H1 (cell line): ENCODE results near the gene POLR1H. TPM values are rescaled to one million over a fixed set of nuclear protein-coding genes. Genes with fewer than 3 reads are reported as not detected.

Experiments
- CTCF ChIA-PET: fragments of 300-600 bp; sonication (Branson Sonifier 250); formaldehyde crosslinking; loops from one replicate; lab custom pipeline; 2021; ENCODE audit not compliant: partially characterized antibody; lab: Charles Lee
- POLR2A ChIA-PET: fragments of 300-600 bp; sonication (Branson Sonifier 250); formaldehyde crosslinking; loops from one replicate; lab custom pipeline; 2021; ENCODE audit warnings: inconsistent platforms; ENCODE audit not compliant: partially characterized antibody; lab: Charles Lee
- DNase-seq, 2 experiments: peaks; one replicate each; pipeline versions ENCODE4 v3.0.0 to v3.0.0-alpha.2; 2010 to 2022; ENCODE audit warnings: low spot score in 2 of 2, low read depth in 1 of 2, mixed read lengths in 1 of 2
- FAIRE-seq: peaks from 2 replicates; lab custom pipeline; 2011; peaks lifted over from hg19 to GRCh38; lab: Jason Lieb, UNC
- H2AFZ ChIP-seq: 2 replicates; pipeline ENCODE4 v1.8.1; 2012; ENCODE audit warnings: low read length, inconsistent platforms
- H2AK5ac ChIP-seq: 2 replicates; pipeline ENCODE4 v1.6.1; 2013; ENCODE audit warnings: low read depth, low read length
- H2BK120ac ChIP-seq: replicated peaks from 2 replicates; pipeline ENCODE3; 2013; ENCODE audit warnings: low read depth, low read length, inconsistent platforms
- H2BK12ac ChIP-seq: 2 replicates; pipeline ENCODE4 v1.6.1; 2013; ENCODE audit warnings: low read depth, low read length
- H2BK15ac ChIP-seq: 2 replicates; pipeline ENCODE4 v1.6.1; 2013; ENCODE audit warnings: low read length
- H2BK20ac ChIP-seq: 2 replicates; pipeline ENCODE4 v1.6.1; 2013; ENCODE audit warnings: low read length
- H2BK5ac ChIP-seq: 2 replicates; pipeline ENCODE4 v1.6.1; 2013; ENCODE audit warnings: low read depth, low read length
- H3K14ac ChIP-seq: 2 replicates; pipeline ENCODE4 v1.6.1; 2013; ENCODE audit warnings: inconsistent platforms; ENCODE audit not compliant: insufficient read length
- H3K18ac ChIP-seq: 2 replicates; pipeline ENCODE4 v1.6.1; 2013; ENCODE audit warnings: low read length; ENCODE audit errors: extremely low read depth
- H3K23ac ChIP-seq: 2 replicates; pipeline ENCODE4 v1.6.1; 2013; ENCODE audit warnings: inconsistent platforms; ENCODE audit not compliant: insufficient read length
- H3K23me2 ChIP-seq: 2 replicates; pipeline ENCODE4 v1.6.1; 2013; ENCODE audit warnings: low read depth, low read length
- H3K27ac ChIP-seq: 2 replicates; pipeline ENCODE4 v1.6.1; 2011; ENCODE audit warnings: low read depth, low read length, inconsistent platforms
- H3K27me3 ChIP-seq, 4 experiments: replicated peaks in 1 of 4; 1 replicate in 1 of 4; 2 replicates in 3 of 4; pipeline versions ENCODE4 v1.6.1 to v1.8.1; 2011 to 2013; ENCODE audit warnings: low read length in 3 of 4, mild to moderate bottlenecking in 3 of 4, inconsistent platforms in 2 of 4, mixed read lengths in 2 of 4, moderate library complexity in 1 of 4; ENCODE audit not compliant: control insufficient read depth in 3 of 4, insufficient read depth in 3 of 4; ENCODE audit errors: extremely low read depth in 1 of 4
- H3K36me3 ChIP-seq, 4 experiments: 2 replicates each; pipeline versions ENCODE4 v1.6.1 to v1.8.1; 2011 to 2013; ENCODE audit warnings: mild to moderate bottlenecking in 4 of 4, low read length in 3 of 4, moderate library complexity in 2 of 4, control low read depth in 1 of 4, inconsistent platforms in 1 of 4; ENCODE audit not compliant: insufficient read depth in 4 of 4, control insufficient read depth in 2 of 4
- H3K4ac ChIP-seq: replicated peaks from 2 replicates; pipeline ENCODE3; 2013; ENCODE audit warnings: low read length, low read depth, mixed read lengths, inconsistent platforms; ENCODE audit not compliant: insufficient read length
- H3K4me1 ChIP-seq, 4 experiments: replicated peaks in 1 of 4; 1 replicate in 1 of 4; 2 replicates in 3 of 4; pipeline versions ENCODE4 v1.6.1 to v1.8.1; 2011 to 2013; ENCODE audit warnings: low read length in 3 of 4, inconsistent platforms in 2 of 4, mixed read lengths in 1 of 4; ENCODE audit not compliant: insufficient read depth in 4 of 4, control insufficient read depth in 3 of 4
- H3K4me2 ChIP-seq, 2 experiments: 2 replicates each; pipeline versions ENCODE4 v1.6.1 to v1.8.1; 2011 to 2013; ENCODE audit warnings: low read depth in 2 of 2, low read length in 2 of 2, control low read depth in 1 of 2, inconsistent platforms in 1 of 2, mild to moderate bottlenecking in 1 of 2; ENCODE audit not compliant: insufficient read depth in 1 of 2
- H3K4me3 ChIP-seq, 4 experiments: fragments of 200-600, 300-600 bp in 1 of 4; sonication (generic), shearing (Covaris generic), sonication (Bioruptor Twin) in 1 of 4; 2 replicates each; pipeline versions ENCODE4 v1.5.1 to v1.8.1; 2011 to 2016; ENCODE audit warnings: low read length in 4 of 4, low read depth in 3 of 4, control low read depth in 2 of 4, inconsistent platforms in 2 of 4, mild to moderate bottlenecking in 2 of 4, mixed read lengths in 1 of 4, moderate library complexity in 1 of 4; ENCODE audit not compliant: insufficient read depth in 2 of 4; ENCODE audit errors: extremely low read depth in 1 of 4
- H3K56ac ChIP-seq: replicated peaks from 2 replicates; pipeline ENCODE3; 2013; ENCODE audit warnings: low read depth, mild to moderate bottlenecking, mixed read lengths, low read length, inconsistent platforms; ENCODE audit not compliant: insufficient read length
- H3K79me1 ChIP-seq: 2 replicates; pipeline ENCODE4 v1.6.1; 2013; ENCODE audit warnings: low read depth, low read length, control low read depth
- H3K79me2 ChIP-seq, 2 experiments: 2 replicates each; pipeline versions ENCODE4 v1.6.1 to v1.8.1; 2012 to 2013; ENCODE audit warnings: low read length in 2 of 2, mild to moderate bottlenecking in 2 of 2, inconsistent platforms in 1 of 2; ENCODE audit not compliant: insufficient read depth in 2 of 2, control insufficient read depth in 1 of 2
- H3K9ac ChIP-seq, 4 experiments: replicated peaks in 1 of 4; 1 replicate in 1 of 4; 2 replicates in 3 of 4; pipeline versions ENCODE4 v1.6.1 to v1.8.1; 2011 to 2013; ENCODE audit warnings: low read depth in 3 of 4, low read length in 3 of 4, control low read depth in 2 of 4, mild to moderate bottlenecking in 2 of 4, moderate library complexity in 2 of 4, inconsistent platforms in 1 of 4; ENCODE audit errors: extremely low read depth in 1 of 4
- H3K9me3 ChIP-seq, 2 experiments: 2 replicates each; pipeline versions ENCODE4 v1.6.1 to v1.8.1; 2012 to 2013; ENCODE audit warnings: mild to moderate bottlenecking in 2 of 2, moderate library complexity in 2 of 2, control low read depth in 1 of 2, inconsistent platforms in 1 of 2, low read depth in 1 of 2, low read length in 1 of 2, mixed read lengths in 1 of 2; ENCODE audit not compliant: insufficient read depth in 2 of 2
- H4K20me1 ChIP-seq, 2 experiments: replicated peaks in 1 of 2; 2 replicates each; pipeline versions ENCODE3 to v1.8.1; 2011 to 2013; ENCODE audit warnings: inconsistent platforms in 2 of 2, low read length in 2 of 2, mild to moderate bottlenecking in 1 of 2; ENCODE audit not compliant: insufficient read depth in 2 of 2, control insufficient read depth in 1 of 2
- H4K5ac ChIP-seq: 2 replicates; pipeline ENCODE4 v1.6.1; 2013; ENCODE audit warnings: low read length, low read depth, mixed read lengths, inconsistent platforms; ENCODE audit not compliant: insufficient read length
- H4K8ac ChIP-seq: 2 replicates; pipeline ENCODE4 v1.8.0; 2013; ENCODE audit warnings: mild to moderate bottlenecking, moderate library complexity, low read length, inconsistent platforms; ENCODE audit not compliant: insufficient read depth; ENCODE audit errors: extremely low read depth
- H4K91ac ChIP-seq: replicated peaks from 2 replicates; pipeline ENCODE3; 2013; ENCODE audit warnings: low read length, mixed read lengths, inconsistent platforms; ENCODE audit not compliant: insufficient read length
- CEBPB ChIP-seq: IDR thresholded peaks from 2 replicates; pipeline ENCODE4 v1.6.1; 2012; ENCODE audit warnings: low read depth, low read length
- EZH2 ChIP-seq: fragments of 200-600 bp; sonication (generic); IDR thresholded peaks from 2 replicates; pipeline ENCODE4 v1.7.1; 2012; ENCODE audit warnings: low read depth, mild to moderate bottlenecking, moderate library complexity, low read length, inconsistent platforms; ENCODE audit not compliant: severe bottlenecking
- HDAC6 ChIP-seq: IDR thresholded peaks from one replicate; pipeline ENCODE4 v1.7.1; 2012; ENCODE audit warnings: low read depth, mild to moderate bottlenecking, inconsistent platforms, low read length, moderate library complexity
- RAD21 ChIP-seq, 2 experiments: IDR thresholded peaks in 1 of 2; conservative IDR thresholded peaks in 1 of 2; 2 replicates each; pipeline ENCODE4 v1.6.1; 2011; ENCODE audit warnings: low read depth in 2 of 2, low read length in 2 of 2, improper control_type of control experiment in 1 of 2, inconsistent platforms in 1 of 2, mild to moderate bottlenecking in 1 of 2, moderate library complexity in 1 of 2
- RXRA ChIP-seq: IDR thresholded peaks from 2 replicates; pipeline ENCODE4 v1.6.1; 2011; ENCODE audit warnings: low read depth, mild to moderate bottlenecking, low read length, moderate library complexity; ENCODE audit not compliant: insufficient read depth
- TCF12 ChIP-seq: IDR thresholded peaks from 2 replicates; pipeline ENCODE4 v1.6.1; 2011; ENCODE audit warnings: low read depth, mild to moderate bottlenecking, low read length
- WGBS, 2 experiments: shearing (Covaris generic) in 1 of 2; methylation state at CpG; one replicate each; pipeline versions ENCODE4 v1.1.6 to v1.1.7; 2013 to 2015; ENCODE audit warnings: low lambda C conversion rate in 2 of 2, mixed read lengths in 2 of 2, inconsistent platforms in 1 of 2, low coverage in 1 of 2, missing lambda C conversion rate in 1 of 2; ENCODE audit not compliant: insufficient replicate concordance in 2 of 2, insufficient coverage in 1 of 2, insufficient read length in 1 of 2; ENCODE audit errors: extremely low coverage in 1 of 2, missing lambda C conversion rate in 1 of 2; 5-methylcytosine and 5-hydroxymethylcytosine counted together
- polyA plus RNA-seq, 7 experiments: library from polyadenylated mRNA; depleted of rRNA in 3 of 7; stranded (reverse) in 5 of 7; unstranded in 2 of 7; fragments of >200 nt in 5 of 7; fragments of 200-250 nt in 2 of 7; gene quantifications; 1 replicate in 5 of 7; 2 replicates in 1 of 7; 4 replicates in 1 of 7; pipeline versions ENCODE4 v1.2.1 to v1.2.3, GENCODE V29; 2011 to 2013; ENCODE audit warnings: missing spikeins in 2 of 7, mixed read lengths in 2 of 7
- total RNA-seq: library from RNA; stranded (reverse); fragmentation: NEBNext Ultra II Directional; extraction: Animal tissue kit (Norgen Biotek cat#: 25700); gene quantifications from 2 replicates; pipeline ENCODE4 v1.2.1, GENCODE V29; 2021
- TF ChIP-seq, protein P1 (sequence below), 3 experiments: IDR thresholded peaks; 1 replicate in 2 of 3; 2 replicates in 1 of 3; pipeline versions ENCODE4 v1.5.1 to v1.6.1; 2011; ENCODE audit warnings: low read length in 3 of 3, mild to moderate bottlenecking in 3 of 3, inconsistent platforms in 2 of 3, low read depth in 1 of 3, moderate library complexity in 1 of 3; ENCODE audit not compliant: insufficient read depth in 1 of 3; ENCODE audit errors: control extremely low read depth in 1 of 3

Gene POLR1H
- total and polyA plus RNA-seq, 2 of the 8 experiments (the other 6 are each of a cell fraction or from before 2014, with no cell fraction given) = 31.5 to 82.2 TPM

GRCh38 chr6:30075790-30076732 is 15.0 kb downstream of the POLR1H start:
- no peak overlapping the region for H3K14ac ChIP-seq
- ChIA-PET CTCF (interaction anchor here (0.7 to 3.3 kb wide), 12 partner anchors 14 to 101 kb away, joined by 3 to 14 read pairs (median 4); partner anchors contain the start of gene POLR1H), POLR2A (interaction anchor here (0.7 to 2.2 kb wide), 2 partner anchors 15 to 50 kb away, joined by 3 to 12 read pairs; partner anchors contain the start of gene POLR1H)
- DNase-seq (peak in 1 of 2 experiments; percentile 91), FAIRE-seq (no peak)
- H3K4me2 ChIP-seq = peak overlapping the region; percentile 80 to 98
- 26% methylated on average over 21 of the region's 22 CpGs; no CpG with 5 or more reads in 1 of the 2 experiments for WGBS, 2 experiments
- H3K9me3 ChIP-seq = no peaks in the 10 kb centered on the region
- no peak overlapping the region for H4K8ac ChIP-seq
- peak overlapping the region; percentile 94 for H2AFZ ChIP-seq
- H2BK12ac ChIP-seq = no peak overlapping the region
- H2BK15ac ChIP-seq = peak overlapping the region; percentile 36; the same call in 1 of the 2 replicates
- H3K23ac ChIP-seq = no peak overlapping the region
- peaks cover 39 to 63% (median 52%) of the 10 kb centered on the region in 4 experiments for H3K27me3 ChIP-seq
- peaks cover 6 to 27% (median 13%) of the 10 kb centered on the region in 4 experiments; a peak in 6 of 7 replicates for H3K4me1 ChIP-seq
- no peak overlapping the region for H2BK5ac ChIP-seq
- no peak overlapping the region; the same call in 1 of the 2 replicates for H3K18ac ChIP-seq
- H3K79me2 ChIP-seq = no peaks in the 10 kb centered on the region
- no peak overlapping the region for H4K5ac ChIP-seq
- H2BK20ac ChIP-seq = no peak overlapping the region
- no peak overlapping the region for H3K4ac ChIP-seq
- H3K4me3 ChIP-seq = peak overlapping the region; percentile 52 to 82 (median 72)
- H4K91ac ChIP-seq = no peak overlapping the region
- no peaks in the 10 kb centered on the region for H3K79me1 ChIP-seq
- no peak overlapping the region for H3K56ac ChIP-seq
- H4K20me1 ChIP-seq = no peaks in the 10 kb centered on the region
- H3K23me2 ChIP-seq = peaks cover 23% of the 10 kb centered on the region
- no peak overlapping the region for H3K27ac ChIP-seq
- no peak overlapping the region for H2AK5ac ChIP-seq
- no peak overlapping the region for H3K9ac ChIP-seq
- H3K36me3 ChIP-seq = no peaks in the 10 kb centered on the region
- no peak overlapping the region for H2BK120ac ChIP-seq
- TF ChIP-seq TCF12 (peak; percentile 53; the same call in 1 of the 2 replicates), EZH2 (no peak), RXRA (no peak), HDAC6 (no peak), RAD21 (IDR thresholded peaks at IDR 0.05 in 1 of 2, conservative IDR thresholded peaks at IDR 0.05 in 1 of 2; ENCODE audit: low read depth in 2 of 2, low read length in 2 of 2) (peak; percentile 36 to 47; a peak in 3 of 4 replicates), CEBPB (peak; percentile 90)
- TF ChIP-seq, protein P1, sequence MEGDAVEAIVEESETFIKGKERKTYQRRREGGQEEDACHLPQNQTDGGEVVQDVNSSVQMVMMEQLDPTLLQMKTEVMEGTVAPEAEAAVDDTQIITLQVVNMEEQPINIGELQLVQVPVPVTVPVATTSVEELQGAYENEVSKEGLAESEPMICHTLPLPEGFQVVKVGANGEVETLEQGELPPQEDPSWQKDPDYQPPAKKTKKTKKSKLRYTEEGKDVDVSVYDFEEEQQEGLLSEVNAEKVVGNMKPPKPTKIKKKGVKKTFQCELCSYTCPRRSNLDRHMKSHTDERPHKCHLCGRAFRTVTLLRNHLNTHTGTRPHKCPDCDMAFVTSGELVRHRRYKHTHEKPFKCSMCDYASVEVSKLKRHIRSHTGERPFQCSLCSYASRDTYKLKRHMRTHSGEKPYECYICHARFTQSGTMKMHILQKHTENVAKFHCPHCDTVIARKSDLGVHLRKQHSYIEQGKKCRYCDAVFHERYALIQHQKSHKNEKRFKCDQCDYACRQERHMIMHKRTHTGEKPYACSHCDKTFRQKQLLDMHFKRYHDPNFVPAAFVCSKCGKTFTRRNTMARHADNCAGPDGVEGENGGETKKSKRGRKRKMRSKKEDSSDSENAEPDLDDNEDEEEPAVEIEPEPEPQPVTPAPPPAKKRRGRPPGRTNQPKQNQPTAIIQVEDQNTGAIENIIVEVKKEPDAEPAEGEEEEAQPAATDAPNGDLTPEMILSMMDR (IDR thresholded peaks at IDR 0.05; ENCODE audit: control extremely low read depth in 1 of 3, insufficient read depth in 1 of 3, low read depth in 1 of 3, low read length in 3 of 3) = peak; percentile 65 to 83 (median 81)
